ENCODE measurements around the gene EIF5. TPM values are rescaled to one million over a fixed set of nuclear protein-coding genes. Genes with fewer than 3 reads are reported as not detected.
A peak's percentile ranks its signal among the peaks of the same experiment; 100 is the strongest.

Gene EIF5
- total RNA-seq, 6 experiments from 2014 or later: 186 to 357 (median 215) TPM

DNA sequence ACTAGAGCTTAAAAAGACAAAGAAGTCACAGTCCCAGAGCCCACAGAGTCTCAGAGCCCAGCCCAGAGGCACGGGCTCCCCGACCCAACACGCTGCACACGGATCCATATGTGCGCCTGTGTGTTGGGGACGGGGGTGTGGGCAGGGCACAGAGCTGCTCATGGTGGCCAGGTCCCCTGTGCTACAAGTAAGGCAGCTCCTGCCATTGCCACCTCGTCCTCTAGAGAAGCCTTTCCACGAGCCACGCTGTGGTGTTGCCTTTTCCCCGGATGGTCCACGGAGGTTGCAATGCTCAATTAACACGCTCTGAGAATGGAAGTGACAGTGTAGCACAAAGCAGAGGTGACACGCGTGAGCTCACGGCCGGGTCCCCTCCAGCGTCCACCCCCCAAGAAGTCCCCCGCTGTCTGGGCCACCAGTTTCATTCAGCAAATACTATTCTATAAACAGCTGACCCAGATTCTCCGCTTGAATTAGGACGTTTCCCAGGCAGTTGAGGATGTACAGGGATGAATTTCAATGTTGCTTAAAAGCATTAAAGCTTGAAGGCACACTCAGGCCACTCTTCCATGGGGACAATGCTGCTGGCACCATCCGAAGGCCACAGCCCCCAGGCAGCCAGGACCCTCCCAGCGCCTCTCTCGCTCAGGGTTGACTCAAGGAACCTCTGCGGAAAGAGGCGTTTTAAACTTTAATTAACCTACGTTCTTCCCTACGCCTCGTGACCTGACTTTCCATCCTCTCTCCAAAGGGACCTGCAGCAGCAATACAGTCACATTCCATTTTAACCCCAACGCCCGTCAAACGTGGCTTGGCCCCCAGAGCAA lies 22.7 kb upstream of the EIF5 start:
- Histone ChIP-seq H3K27me3 (no peaks in the 10 kb centered on the region), H3K9me3 (no peaks in the 10 kb centered on the region), H3K27ac (no peak overlapping the region), H3K36me3 (no peaks in the 10 kb centered on the region), H3K4me3 (no peak overlapping the region), H3K4me1 (peaks cover 0 to 22% (median 7%) of the 10 kb centered on the region in 4 donors)
- ATAC-seq (no peak), DNase-seq (no peak)
- TF ChIP-seq, protein P1, sequence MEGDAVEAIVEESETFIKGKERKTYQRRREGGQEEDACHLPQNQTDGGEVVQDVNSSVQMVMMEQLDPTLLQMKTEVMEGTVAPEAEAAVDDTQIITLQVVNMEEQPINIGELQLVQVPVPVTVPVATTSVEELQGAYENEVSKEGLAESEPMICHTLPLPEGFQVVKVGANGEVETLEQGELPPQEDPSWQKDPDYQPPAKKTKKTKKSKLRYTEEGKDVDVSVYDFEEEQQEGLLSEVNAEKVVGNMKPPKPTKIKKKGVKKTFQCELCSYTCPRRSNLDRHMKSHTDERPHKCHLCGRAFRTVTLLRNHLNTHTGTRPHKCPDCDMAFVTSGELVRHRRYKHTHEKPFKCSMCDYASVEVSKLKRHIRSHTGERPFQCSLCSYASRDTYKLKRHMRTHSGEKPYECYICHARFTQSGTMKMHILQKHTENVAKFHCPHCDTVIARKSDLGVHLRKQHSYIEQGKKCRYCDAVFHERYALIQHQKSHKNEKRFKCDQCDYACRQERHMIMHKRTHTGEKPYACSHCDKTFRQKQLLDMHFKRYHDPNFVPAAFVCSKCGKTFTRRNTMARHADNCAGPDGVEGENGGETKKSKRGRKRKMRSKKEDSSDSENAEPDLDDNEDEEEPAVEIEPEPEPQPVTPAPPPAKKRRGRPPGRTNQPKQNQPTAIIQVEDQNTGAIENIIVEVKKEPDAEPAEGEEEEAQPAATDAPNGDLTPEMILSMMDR (IDR thresholded peaks at IDR 0.05): no peak
- TF ChIP-seq POLR2A (IDR thresholded peaks at IDR 0.05): no peak
- WGBS (ENCODE audit: insufficient coverage, low coverage, low lambda C conversion rate, missing lambda C conversion rate): 81% methylated on average over 14 of the region's 31 CpGs
- intact Hi-C loops (cut with DNase I): no loop called here

DNA sequence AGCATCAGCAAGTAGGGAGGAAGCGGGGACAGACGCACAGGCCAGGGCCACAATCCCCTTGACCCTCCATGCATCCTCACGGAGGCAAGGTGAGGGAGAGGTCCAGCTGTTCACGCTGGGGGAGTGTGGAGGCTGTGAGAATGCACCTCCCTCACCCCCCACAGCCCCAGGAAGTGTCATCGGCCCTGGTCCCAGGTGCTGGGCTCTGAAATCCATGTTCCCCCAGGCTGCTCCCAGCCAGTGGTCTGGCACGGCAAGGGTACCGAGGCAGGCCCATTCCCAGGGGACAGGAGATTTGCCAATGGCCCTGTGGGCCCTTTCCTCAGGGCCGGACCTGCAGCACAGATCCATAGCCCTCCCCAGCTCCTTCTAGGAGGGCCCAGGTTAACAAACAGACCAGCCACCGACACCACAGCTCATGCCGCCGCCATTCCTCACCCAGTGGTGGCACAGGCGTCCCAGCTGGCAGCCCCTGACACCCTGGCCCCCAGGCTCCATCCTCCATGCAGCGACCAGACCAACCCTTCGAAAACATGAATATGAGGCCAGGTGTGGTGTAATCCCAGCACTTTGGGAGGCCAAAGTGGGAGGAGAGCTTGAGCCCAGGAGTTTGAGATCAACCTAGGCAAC lies 21.9 kb upstream of the EIF5 start:
- H3K27ac ChIP-seq: no peak overlapping the region
- ATAC-seq: no peak

DNA sequence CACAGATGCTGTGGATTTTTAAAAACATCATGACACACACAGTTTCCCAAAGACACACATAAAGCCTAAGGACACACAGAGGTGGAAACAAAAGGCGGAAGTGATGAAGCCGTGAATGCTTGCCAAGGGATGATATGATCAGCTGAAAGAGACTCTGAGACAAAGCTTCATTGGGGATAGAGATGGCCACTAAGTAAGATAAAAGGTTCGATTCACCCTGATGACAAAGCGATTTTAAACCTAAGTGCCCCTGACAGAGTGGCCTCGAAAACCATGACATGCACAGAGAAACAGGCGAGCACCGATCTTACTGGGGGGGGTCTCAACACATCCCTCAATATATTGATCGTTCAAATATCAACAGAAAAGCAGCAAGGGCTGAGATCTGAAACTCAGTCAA lies 20.3 kb upstream of the EIF5 start:
- intact Hi-C loops (cut with DNase I): no loop called here
- no peaks in the 10 kb centered on the region for H3K36me3 ChIP-seq
- 58% methylated on average over 7 of the region's 8 CpGs for WGBS (ENCODE audit: insufficient coverage, low coverage, low lambda C conversion rate, missing lambda C conversion rate)
- no peak for TF ChIP-seq POLR2A (IDR thresholded peaks at IDR 0.05)
- TF ChIP-seq, protein P1 (IDR thresholded peaks at IDR 0.05): no peak
- H3K4me3 ChIP-seq: no peak overlapping the region
- H3K27me3 ChIP-seq: no peaks in the 10 kb centered on the region
- no peak for ATAC-seq
- H3K4me1 ChIP-seq: peaks cover 0 to 25% (median 7%) of the 10 kb centered on the region in 4 donors
- H3K27ac ChIP-seq: peak overlapping the region in 2 of 3 donors; percentile 96 to 99
- no peaks in the 10 kb centered on the region for H3K9me3 ChIP-seq
- DNase-seq: peak in 1 of 3 donors; percentile 27

More for the DNA sequence above, 21.9 kb upstream of the EIF5 start:
- Histone ChIP-seq H3K27me3 (no peaks in the 10 kb centered on the region), H3K9me3 (no peaks in the 10 kb centered on the region), H3K36me3 (no peaks in the 10 kb centered on the region), H3K4me3 (no peak overlapping the region), H3K4me1 (peaks cover 0 to 25% (median 7%) of the 10 kb centered on the region in 4 donors)
- WGBS (ENCODE audit: insufficient coverage, low coverage, low lambda C conversion rate, missing lambda C conversion rate): 80% methylated on average over 5 of the region's 14 CpGs
- intact Hi-C loops (cut with DNase I): no loop called here
- DNase-seq: peak in 2 of 3 donors; percentile 42 to 46
- no peak for TF ChIP-seq POLR2A (IDR thresholded peaks at IDR 0.05)
- TF ChIP-seq, protein P1 (IDR thresholded peaks at IDR 0.05): no peak

DNA sequence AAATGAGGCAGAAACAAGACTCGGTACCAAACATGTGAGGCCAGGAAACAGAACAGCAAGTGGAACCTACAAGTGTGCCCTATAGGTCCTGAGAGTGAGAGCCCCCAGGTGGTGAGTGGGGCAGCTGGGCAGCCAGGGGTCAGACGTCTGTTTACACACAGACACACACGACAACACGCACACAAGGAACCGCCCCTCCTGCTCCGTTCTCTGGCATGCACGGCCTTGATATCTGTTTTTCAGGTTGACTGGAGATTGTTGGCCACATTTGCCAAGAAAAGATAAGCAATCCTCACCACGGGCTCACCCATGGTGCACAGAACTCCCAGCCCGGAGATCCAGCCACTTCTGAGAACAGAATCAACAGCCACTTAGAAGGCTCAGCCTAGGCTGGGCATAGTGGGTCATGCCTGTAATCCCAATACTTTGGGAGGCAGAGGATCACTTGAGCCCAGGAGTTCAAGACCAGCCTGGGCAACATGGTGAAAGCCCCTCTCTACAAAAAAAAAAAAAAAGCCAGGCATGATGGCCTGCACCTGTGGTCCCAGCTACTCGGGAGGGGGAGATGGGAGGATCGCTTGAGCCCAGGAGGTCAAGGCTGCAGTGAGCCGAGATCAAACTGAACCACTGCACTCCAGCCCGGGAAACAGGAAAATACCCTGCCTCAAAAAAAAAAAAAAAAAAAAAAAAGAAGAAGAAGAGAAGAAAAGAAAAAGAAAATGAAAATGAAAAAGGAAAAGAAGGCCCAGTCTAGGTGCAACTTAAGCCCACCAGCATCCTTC lies 19.4 kb upstream of the EIF5 start:
- Histone ChIP-seq H3K27ac (peak overlapping the region; percentile 80 to 99 (median 96)), H3K27me3 (no peaks in the 10 kb centered on the region), H3K36me3 (no peaks in the 10 kb centered on the region), H3K4me3 (peak overlapping the region in 2 of 3 donors; percentile 14 to 19), H3K9me3 (no peaks in the 10 kb centered on the region), H3K4me1 (peaks cover 0 to 25% (median 7%) of the 10 kb centered on the region in 4 donors)
- TF ChIP-seq POLR2A (IDR thresholded peaks at IDR 0.05): no peak
- TF ChIP-seq, protein P1 (IDR thresholded peaks at IDR 0.05): peak in 2 of 4 donors; percentile 8 to 21
- DNase-seq (peak; percentile 68 to 86 (median 79)), ATAC-seq (peak; percentile 60 to 67 (median 60))
- intact Hi-C loops (cut with DNase I): no loop called here
- 10% methylated on average over 10 of the region's 13 CpGs for WGBS (ENCODE audit: insufficient coverage, low coverage, low lambda C conversion rate, missing lambda C conversion rate)

Data from right lobe of liver (tissue), 6 donors.